ENCODE results near the gene FGFBP2.

DNA sequence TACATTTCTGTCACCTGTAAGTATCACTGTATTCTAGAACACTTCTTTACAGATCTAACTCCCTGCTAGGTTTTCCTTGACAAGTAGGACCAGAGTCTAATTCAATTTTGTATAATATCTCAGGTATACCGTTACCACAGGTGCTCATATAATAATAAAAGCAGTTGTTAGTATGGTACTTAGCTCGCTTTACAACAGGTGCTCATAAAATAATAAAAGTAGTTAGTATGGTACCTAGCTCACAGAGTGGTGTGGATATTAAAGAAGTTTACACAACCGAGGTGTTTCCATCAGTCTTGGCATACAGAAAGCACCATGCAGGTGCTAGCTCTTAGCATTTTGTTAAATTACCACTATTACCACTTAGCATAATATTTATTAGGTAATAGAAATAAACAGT lies 32.9 kb upstream of the FGFBP2 start:
- TF ChIP-seq POLR2AphosphoS5 (IDR thresholded peaks at IDR 0.05; ENCODE audit: low read depth) = no peak
- TF ChIP-seq, protein P1, sequence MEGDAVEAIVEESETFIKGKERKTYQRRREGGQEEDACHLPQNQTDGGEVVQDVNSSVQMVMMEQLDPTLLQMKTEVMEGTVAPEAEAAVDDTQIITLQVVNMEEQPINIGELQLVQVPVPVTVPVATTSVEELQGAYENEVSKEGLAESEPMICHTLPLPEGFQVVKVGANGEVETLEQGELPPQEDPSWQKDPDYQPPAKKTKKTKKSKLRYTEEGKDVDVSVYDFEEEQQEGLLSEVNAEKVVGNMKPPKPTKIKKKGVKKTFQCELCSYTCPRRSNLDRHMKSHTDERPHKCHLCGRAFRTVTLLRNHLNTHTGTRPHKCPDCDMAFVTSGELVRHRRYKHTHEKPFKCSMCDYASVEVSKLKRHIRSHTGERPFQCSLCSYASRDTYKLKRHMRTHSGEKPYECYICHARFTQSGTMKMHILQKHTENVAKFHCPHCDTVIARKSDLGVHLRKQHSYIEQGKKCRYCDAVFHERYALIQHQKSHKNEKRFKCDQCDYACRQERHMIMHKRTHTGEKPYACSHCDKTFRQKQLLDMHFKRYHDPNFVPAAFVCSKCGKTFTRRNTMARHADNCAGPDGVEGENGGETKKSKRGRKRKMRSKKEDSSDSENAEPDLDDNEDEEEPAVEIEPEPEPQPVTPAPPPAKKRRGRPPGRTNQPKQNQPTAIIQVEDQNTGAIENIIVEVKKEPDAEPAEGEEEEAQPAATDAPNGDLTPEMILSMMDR (conservative IDR thresholded peaks at IDR 0.05; ENCODE audit: low read depth in 2 of 2) = no peak
- TF ChIP-seq JUNB (IDR thresholded peaks at IDR 0.05; ENCODE audit: unreplicated experiment) = no peak
- TF ChIP-seq, protein P2, sequence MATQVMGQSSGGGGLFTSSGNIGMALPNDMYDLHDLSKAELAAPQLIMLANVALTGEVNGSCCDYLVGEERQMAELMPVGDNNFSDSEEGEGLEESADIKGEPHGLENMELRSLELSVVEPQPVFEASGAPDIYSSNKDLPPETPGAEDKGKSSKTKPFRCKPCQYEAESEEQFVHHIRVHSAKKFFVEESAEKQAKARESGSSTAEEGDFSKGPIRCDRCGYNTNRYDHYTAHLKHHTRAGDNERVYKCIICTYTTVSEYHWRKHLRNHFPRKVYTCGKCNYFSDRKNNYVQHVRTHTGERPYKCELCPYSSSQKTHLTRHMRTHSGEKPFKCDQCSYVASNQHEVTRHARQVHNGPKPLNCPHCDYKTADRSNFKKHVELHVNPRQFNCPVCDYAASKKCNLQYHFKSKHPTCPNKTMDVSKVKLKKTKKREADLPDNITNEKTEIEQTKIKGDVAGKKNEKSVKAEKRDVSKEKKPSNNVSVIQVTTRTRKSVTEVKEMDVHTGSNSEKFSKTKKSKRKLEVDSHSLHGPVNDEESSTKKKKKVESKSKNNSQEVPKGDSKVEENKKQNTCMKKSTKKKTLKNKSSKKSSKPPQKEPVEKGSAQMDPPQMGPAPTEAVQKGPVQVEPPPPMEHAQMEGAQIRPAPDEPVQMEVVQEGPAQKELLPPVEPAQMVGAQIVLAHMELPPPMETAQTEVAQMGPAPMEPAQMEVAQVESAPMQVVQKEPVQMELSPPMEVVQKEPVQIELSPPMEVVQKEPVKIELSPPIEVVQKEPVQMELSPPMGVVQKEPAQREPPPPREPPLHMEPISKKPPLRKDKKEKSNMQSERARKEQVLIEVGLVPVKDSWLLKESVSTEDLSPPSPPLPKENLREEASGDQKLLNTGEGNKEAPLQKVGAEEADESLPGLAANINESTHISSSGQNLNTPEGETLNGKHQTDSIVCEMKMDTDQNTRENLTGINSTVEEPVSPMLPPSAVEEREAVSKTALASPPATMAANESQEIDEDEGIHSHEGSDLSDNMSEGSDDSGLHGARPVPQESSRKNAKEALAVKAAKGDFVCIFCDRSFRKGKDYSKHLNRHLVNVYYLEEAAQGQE (IDR thresholded peaks at IDR 0.05; ENCODE audit: unreplicated experiment) = no peak
- TF ChIP-seq CREB1 (CRISPR knock-in tag; IDR thresholded peaks at IDR 0.05; ENCODE audit: low read depth) = no peak
- TF ChIP-seq EZH2 (IDR thresholded peaks at IDR 0.05; ENCODE audit: low read depth, unreplicated experiment) = no peak
- TF ChIP-seq, protein P3, sequence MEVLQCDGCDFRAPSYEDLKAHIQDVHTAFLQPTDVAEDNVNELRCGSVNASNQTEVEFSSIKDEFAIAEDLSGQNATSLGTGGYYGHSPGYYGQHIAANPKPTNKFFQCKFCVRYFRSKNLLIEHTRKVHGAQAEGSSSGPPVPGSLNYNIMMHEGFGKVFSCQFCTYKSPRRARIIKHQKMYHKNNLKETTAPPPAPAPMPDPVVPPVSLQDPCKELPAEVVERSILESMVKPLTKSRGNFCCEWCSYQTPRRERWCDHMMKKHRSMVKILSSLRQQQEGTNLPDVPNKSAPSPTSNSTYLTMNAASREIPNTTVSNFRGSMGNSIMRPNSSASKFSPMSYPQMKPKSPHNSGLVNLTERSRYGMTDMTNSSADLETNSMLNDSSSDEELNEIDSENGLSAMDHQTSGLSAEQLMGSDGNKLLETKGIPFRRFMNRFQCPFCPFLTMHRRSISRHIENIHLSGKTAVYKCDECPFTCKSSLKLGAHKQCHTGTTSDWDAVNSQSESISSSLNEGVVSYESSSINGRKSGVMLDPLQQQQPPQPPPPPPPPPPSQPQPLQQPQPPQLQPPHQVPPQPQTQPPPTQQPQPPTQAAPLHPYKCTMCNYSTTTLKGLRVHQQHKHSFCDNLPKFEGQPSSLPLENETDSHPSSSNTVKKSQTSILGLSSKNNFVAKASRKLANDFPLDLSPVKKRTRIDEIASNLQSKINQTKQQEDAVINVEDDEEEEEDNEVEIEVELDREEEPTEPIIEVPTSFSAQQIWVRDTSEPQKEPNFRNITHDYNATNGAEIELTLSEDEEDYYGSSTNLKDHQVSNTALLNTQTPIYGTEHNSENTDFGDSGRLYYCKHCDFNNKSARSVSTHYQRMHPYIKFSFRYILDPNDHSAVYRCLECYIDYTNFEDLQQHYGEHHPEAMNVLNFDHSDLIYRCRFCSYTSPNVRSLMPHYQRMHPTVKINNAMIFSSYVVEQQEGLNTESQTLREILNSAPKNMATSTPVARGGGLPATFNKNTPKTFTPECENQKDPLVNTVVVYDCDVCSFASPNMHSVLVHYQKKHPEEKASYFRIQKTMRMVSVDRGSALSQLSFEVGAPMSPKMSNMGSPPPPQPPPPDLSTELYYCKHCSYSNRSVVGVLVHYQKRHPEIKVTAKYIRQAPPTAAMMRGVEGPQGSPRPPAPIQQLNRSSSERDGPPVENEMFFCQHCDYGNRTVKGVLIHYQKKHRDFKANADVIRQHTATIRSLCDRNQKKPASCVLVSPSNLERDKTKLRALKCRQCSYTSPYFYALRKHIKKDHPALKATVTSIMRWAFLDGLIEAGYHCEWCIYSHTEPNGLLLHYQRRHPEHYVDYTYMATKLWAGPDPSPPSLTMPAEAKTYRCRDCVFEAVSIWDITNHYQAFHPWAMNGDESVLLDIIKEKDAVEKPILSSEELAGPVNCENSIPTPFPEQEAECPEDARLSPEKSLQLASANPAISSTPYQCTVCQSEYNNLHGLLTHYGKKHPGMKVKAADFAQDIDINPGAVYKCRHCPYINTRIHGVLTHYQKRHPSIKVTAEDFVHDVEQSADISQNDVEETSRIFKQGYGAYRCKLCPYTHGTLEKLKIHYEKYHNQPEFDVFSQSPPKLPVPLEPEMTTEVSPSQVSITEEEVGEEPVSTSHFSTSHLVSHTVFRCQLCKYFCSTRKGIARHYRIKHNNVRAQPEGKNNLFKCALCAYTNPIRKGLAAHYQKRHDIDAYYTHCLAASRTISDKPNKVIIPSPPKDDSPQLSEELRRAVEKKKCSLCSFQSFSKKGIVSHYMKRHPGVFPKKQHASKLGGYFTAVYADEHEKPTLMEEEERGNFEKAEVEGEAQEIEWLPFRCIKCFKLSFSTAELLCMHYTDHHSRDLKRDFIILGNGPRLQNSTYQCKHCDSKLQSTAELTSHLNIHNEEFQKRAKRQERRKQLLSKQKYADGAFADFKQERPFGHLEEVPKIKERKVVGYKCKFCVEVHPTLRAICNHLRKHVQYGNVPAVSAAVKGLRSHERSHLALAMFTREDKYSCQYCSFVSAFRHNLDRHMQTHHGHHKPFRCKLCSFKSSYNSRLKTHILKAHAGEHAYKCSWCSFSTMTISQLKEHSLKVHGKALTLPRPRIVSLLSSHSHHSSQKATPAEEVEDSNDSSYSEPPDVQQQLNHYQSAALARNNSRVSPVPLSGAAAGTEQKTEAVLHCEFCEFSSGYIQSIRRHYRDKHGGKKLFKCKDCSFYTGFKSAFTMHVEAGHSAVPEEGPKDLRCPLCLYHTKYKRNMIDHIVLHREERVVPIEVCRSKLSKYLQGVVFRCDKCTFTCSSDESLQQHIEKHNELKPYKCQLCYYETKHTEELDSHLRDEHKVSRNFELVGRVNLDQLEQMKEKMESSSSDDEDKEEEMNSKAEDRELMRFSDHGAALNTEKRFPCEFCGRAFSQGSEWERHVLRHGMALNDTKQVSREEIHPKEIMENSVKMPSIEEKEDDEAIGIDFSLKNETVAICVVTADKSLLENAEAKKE (CRISPR knock-in tag; IDR thresholded peaks at IDR 0.05) = no peak
- TF ChIP-seq EZH2phosphoT487 (IDR thresholded peaks at IDR 0.05; ENCODE audit: unreplicated experiment) = no peak
- no peak for TF ChIP-seq STAT1 (IDR thresholded peaks at IDR 0.05; ENCODE audit: unreplicated experiment)
- TF ChIP-seq ZNF331 (CRISPR knock-in tag; IDR thresholded peaks at IDR 0.05; ENCODE audit: low read depth) = no peak
- TF ChIP-seq, protein P4, sequence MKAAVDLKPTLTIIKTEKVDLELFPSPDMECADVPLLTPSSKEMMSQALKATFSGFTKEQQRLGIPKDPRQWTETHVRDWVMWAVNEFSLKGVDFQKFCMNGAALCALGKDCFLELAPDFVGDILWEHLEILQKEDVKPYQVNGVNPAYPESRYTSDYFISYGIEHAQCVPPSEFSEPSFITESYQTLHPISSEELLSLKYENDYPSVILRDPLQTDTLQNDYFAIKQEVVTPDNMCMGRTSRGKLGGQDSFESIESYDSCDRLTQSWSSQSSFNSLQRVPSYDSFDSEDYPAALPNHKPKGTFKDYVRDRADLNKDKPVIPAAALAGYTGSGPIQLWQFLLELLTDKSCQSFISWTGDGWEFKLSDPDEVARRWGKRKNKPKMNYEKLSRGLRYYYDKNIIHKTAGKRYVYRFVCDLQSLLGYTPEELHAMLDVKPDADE (IDR thresholded peaks at IDR 0.05) = no peak
- TF ChIP-seq ZNF114 (CRISPR knock-in tag; IDR thresholded peaks at IDR 0.05) = no peak
